GM19468 (cell line): ENCODE results near the gene PDE7B.
"Not testable (repeated sequence)": the region's sequence is repeated elsewhere in the genome, so short reads cannot be mapped to it uniquely, and the experiment has no call there.

ENCODE experiments used
- ATAC-seq: cut with Tn5 transposase; IDR thresholded peaks from one replicate; pipeline ENCODE4 v1.9.1; 2021; ENCODE audit warnings: mild to moderate bottlenecking, moderate library complexity, moderate number of reproducible peaks; ENCODE audit not compliant: unreplicated experiment; ENCODE audit errors: extremely low read depth

The PDE7B gene

DNA sequence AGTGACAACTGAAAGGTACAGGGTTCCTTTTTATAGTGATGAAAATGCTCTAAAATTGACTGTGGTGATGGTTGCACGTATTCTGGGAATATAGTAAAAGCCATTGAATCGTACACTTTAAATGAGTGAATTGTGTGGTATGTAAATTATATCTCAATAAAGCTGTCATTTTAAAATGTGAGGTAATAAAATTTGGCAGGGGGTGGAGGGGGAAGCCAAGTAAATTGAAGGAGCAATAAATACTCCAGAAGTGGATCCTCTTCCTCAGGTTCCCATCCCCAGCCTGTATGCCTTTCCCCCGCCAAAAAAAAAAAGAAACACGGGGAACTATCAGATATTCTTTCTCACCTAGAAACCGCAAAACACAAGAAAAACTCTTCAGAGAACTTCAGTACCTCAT lies 237.2 kb downstream of the PDE7B start:
- no peak for ATAC-seq

DNA sequence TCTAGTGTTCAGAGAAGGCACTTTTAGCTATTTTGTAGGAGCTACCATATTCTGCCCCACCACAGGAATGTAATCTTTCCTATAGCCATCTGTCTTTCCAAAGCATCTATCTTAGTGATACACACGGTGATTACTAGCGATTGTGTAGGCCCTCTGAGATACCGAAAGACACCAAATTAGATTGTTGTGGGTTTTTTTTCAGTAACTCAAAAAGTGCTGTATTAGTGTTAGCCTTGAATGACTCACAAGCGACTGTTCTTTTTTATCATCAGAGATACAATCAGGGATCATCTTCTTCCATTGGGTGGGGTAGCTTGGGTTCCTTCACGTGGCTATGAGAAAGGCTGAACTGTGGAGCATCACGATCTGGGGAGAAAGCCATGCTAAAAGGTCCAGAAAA lies 238.4 kb downstream of the PDE7B start:
- no peak for ATAC-seq

GRCh38 chr6:136090929-136091328 lies 239.4 kb downstream of the PDE7B start:
- no peak for ATAC-seq

- no peak for ATAC-seq
Observed at GRCh38 chr6:136092897-136093296, 241.4 kb downstream of the PDE7B start.

DNA sequence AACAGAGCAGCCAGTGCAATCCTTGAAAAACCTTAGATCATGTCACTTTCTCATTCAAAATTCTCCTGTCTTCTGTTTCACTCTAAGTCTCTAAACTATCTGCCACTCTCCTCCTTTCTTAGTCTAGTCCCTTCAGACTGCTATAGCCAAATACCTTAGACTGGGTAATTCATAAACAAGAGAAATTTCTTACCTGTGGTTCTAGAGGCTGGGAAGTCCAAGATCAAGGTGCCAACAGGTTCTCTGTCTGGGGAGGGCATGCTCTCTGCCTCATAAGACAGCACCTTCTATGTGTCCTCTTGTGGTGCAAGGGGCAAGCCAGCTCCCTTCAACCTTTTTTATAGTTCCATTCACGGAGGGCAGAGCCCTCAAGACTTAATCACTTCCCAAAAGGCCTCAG lies 242.3 kb downstream of the PDE7B start:
- no peak for ATAC-seq

DNA sequence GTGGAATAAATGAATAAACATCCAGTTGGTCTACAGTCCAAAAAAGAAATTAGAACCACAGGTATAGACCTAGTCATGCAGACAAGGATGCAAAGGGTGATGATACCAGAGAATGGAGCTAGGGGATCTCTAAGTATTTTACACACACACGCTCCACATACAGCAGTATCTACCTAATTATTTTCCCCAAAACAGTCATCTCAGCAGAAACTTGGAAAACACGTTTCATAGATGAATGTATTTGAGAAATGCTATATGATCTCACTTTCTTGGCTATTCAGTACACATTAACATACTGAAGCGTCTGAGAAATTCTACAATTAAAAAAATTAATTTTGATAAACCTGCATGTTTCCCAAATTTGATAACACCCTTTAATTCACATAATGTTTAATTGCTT lies 243.3 kb downstream of the PDE7B start:
- ATAC-seq, result no peak

GRCh38 chr6:136095986-136096385 lies 244.5 kb downstream of the PDE7B start:
- ATAC-seq, result no peak

DNA sequence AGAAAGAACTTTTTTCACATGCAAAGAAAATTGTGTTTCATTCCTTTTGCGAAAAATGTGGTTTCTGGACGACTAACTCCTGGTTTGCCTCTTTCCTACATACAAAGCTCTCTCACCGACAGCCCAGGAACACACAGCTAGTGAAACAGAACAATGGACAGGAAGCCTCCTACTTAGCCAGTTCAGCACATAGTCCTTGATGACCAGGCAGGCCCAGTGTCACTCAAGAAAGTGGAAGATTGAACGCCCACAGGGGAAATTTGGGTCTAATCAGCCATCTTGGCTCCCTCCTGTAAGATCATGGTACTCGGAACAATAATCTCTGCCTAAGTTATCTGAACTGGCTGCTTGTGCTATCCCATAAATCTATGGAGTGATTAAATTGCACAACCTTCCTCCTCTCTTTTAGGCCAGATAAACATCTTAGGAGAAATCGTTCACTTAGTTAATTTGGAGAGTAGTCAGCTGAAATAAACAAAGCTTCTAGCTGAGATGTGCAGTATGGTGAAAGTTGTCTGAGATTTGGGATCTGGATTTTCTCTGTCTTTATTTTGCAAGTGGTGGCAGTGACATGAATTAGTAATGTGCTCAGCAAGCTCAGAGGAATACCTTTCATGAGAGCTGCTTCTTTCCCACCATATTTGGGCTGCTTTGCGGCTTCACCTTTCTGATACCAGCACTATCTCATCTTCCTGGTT lies 251.6 kb downstream of the PDE7B start:
- no peak for ATAC-seq

GRCh38 chr6:136103763-136104311 lies 252.3 kb downstream of the PDE7B start:
- no peak for ATAC-seq

DNA sequence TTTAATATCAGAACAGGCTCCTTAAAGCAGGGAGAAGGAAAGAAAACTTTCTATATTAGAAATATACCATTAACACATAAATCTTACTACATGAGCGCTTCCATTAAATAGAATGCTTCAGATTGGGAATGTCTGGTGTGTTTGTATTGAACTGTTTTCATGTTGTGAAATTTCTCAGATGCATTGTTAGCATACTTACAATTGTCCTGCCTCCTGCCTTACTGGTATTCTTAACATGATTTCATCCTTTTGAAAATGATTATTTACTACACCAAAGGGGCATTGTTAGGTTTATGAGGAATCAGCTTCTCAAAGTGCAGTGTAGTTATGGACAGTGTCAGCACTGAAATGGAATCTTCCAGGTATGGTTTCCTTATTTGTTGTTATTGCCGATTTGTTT lies 253.1 kb downstream of the PDE7B start:
- ATAC-seq, result no peak

DNA sequence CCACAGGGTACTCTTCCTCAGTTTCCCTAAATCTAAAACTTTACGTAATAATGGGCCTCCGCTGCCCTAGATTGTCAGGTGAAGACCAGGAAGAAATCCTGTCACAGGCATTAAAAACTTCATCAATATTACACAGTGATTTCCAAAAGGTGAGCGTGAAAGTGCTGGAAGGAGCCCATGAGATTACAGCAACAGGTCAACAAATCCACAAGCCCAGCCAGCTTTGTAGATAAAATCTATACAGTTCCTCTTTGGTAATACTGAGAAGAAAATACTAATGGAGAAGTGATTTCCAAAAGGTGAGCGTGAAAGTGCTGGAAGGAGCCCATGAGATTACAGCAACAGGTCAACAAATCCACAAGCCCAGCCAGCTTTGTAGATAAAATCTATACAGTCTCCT lies 254.3 kb downstream of the PDE7B start:
- ATAC-seq, result not testable (repeated sequence)

DNA sequence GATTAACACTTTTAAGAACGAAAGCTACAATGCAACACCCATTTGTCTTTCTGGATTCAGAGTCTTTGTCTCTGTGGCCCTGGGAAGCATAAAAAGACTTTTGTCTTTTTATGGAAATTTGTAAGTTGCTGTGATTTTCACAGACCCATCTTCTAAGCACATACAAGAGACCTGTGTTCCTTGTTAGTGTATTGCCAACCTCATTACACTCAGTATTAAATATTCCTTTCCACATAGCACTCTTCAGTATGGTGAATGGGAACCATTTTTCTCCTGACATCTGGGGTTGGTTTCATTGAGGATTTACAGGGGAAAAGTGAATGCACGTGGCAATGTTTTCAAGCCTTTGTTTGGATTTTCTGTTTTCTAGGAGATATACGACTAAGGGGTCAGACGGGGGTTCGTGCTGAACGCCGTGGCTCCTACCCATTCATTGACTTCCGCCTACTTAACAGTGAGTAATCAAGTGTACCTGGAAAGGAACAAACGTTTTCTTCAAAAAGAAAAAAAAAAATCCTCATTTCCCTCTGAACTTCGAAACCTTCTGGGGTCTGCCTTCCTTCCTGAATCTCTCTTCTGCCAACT lies 257.0 kb downstream of the PDE7B start:
- no peak for ATAC-seq

DNA sequence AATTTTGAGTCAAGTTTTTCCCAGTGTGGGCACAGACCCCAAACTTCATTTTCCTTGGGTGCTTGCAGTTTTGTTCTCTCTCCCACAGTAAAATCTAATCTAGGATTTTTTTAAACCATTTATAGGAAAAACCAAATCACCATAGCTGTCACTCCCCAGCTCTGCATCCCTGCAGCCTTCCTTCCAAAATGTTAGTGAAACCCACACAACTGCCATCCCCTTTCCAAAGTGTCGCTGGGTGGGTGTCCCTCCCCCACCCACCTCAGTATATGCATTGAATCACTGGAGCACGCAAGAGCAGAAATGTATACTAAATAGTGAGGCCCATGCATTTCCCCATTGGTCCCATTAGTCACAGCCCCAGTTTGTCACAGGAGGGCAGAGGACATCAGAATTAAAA lies 260.3 kb downstream of the PDE7B start:
- ATAC-seq, result no peak

GRCh38 chr6:136112262-136112661 lies 260.8 kb downstream of the PDE7B start:
- ATAC-seq, result no peak

- no peak for ATAC-seq
Observed at GRCh38 chr6:136113736-136114173, 262.3 kb downstream of the PDE7B start.

GRCh38 chr6:136114661-136115060 lies 263.2 kb downstream of the PDE7B start:
- ATAC-seq, result no peak

- no peak for ATAC-seq
Observed at GRCh38 chr6:136115941-136116340, 264.4 kb downstream of the PDE7B start.

DNA sequence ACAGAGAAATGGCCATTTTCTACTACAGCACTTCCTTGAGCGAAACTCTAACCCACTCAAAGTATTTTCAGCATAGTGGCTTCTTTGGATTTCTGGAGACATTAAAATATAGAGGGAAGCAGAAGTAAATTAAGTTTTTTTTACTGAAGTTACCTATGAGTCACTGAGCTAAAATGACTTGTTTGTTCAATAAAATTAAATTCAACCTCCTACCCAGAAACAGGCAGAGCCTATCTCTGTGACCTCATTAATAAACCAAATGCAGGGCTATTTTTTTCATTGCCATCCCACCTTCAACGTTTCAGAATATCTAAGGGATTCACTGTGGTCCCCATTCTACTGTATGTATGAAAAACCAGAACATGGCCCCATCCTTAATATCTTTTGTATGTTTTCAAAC lies 265.6 kb downstream of the PDE7B start:
- ATAC-seq, result no peak

DNA sequence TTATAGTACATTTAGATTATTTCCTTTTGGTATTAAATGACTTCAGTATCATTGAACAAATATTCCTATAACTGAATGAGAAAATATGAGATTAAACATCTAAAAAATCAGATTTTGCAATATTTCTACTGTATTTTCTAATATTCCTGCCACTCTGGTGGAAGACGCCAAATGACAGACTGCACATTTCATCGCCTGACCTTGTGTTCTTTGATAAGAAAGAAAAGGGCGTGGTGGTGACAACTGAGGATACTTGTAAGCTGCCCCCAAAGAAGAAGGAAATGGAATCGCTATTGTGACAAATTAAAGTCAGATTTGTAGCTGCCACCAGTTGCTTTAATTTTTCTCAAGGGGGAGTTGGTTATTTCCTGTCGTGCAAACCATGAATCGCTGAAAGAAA lies 267.3 kb downstream of the PDE7B start:
- no peak for ATAC-seq

DNA sequence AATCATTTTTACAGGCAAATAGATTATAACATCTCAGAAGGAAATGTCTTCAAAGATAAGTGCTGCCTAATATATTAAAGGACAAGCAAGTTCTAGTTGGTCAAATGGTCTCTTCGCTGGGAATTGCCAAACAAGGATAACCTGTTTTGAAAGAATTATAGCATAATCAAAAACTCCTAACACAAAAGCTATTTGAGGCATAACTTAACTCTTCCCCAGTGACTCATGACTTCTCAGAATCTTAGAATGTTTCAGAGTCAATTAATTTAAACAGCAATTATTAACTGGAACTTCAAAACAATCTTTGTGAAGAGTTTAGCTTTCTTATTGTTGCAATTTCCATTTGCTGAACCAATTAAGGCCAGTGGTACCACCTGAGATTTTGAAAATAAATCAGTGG lies 272.0 kb downstream of the PDE7B start:
- no peak for ATAC-seq

DNA sequence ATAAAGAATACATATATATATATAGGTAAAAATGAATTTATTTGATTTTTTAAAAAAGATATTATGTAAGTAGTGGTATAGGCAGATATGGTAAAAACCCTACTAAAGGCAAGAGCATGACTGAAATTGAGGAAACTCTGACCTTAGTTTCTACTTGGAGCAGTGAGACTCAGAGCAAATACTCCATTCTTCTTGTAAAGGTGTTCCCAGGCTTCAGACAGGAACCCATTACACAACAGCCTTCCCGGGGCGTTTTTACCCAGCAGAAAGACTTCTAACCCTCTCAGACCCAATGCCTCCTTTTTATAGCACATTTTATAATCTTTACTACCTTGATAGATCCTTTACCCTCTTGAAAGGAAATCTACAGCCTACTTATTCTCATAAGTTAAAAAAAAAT lies 274.1 kb downstream of the PDE7B start:
- ATAC-seq, result no peak

DNA sequence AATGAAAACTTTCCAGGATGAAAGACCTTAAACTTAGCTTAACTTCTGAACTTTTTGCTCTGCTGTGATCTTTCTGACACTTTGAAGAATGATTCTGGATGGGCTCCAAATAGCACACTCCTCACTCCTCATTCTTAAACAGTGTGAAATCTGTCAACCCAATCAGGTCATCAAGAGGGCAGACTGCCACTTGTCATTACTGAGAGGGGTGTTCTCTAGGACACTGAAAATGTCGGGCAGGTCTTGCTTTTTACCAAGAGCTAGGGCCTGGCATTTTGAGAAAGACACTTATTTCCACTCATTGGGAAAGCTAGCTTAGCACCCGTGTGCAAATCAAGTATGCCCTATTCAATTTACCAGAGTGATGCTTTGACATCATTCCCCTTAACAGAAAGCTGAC lies 276.4 kb downstream of the PDE7B start:
- no peak for ATAC-seq
